ENCODE results near the gene GRM4. TPM values are rescaled to one million over a fixed set of nuclear protein-coding genes. Genes with fewer than 3 reads are reported as not detected.

GRM4 gene
- total and polyA plus RNA-seq, 4 donors, result not detected

- no peak for TF ChIP-seq REST (IDR thresholded peaks at IDR 0.05)
- TF ChIP-seq FOXA2 (IDR thresholded peaks at IDR 0.05), result no peak
- TF ChIP-seq TAF1 (conservative IDR thresholded peaks at IDR 0.05), result no peak
These were observed 141.9 kb downstream of the GRM4 start (continued) for GRCh38 chr6:34003962-34004361.

GRCh38 chr6:34001706-34002621 is 143.9 kb downstream of the GRM4 start:
- no peak for DNase-seq (ENCODE audit: low spot score)
- Histone ChIP-seq H3K27me3 (ENCODE audit: control insufficient read depth in 4 of 4, insufficient read depth in 4 of 4, low read length in 3 of 4) (no peaks in the 10 kb centered on the region), H3K9me3 (ENCODE audit: control insufficient read depth in 4 of 4, low read length in 3 of 4) (no peaks in the 10 kb centered on the region), H3K9ac (ENCODE audit: low read depth in 1 of 2, low read length in 2 of 2) (no peak overlapping the region), H3K27ac (ENCODE audit: low read depth in 1 of 2, low read length in 2 of 2) (no peak overlapping the region), H3K4me3 (ENCODE audit: low read depth in 1 of 3, low read length in 3 of 3) (no peak overlapping the region), H3K36me3 (ENCODE audit: control insufficient read depth in 4 of 4, insufficient read depth in 3 of 4, low read depth in 1 of 4, low read length in 3 of 4) (no peaks in the 10 kb centered on the region), H3K4me1 (ENCODE audit: control insufficient read depth in 4 of 4, insufficient read depth in 4 of 4, low read length in 3 of 4) (no peaks in the 10 kb centered on the region)
- no peak for TF ChIP-seq REST (IDR thresholded peaks at IDR 0.05)
- no peak for TF ChIP-seq RAD21 (IDR thresholded peaks at IDR 0.05)
- no peak for TF ChIP-seq YY1 (IDR thresholded peaks at IDR 0.05)
- TF ChIP-seq SP1 (IDR thresholded peaks at IDR 0.05), result no peak
- no peak for TF ChIP-seq JUND (IDR thresholded peaks at IDR 0.05)
- TF ChIP-seq FOXA2 (IDR thresholded peaks at IDR 0.05), result no peak
- TF ChIP-seq, protein P1, sequence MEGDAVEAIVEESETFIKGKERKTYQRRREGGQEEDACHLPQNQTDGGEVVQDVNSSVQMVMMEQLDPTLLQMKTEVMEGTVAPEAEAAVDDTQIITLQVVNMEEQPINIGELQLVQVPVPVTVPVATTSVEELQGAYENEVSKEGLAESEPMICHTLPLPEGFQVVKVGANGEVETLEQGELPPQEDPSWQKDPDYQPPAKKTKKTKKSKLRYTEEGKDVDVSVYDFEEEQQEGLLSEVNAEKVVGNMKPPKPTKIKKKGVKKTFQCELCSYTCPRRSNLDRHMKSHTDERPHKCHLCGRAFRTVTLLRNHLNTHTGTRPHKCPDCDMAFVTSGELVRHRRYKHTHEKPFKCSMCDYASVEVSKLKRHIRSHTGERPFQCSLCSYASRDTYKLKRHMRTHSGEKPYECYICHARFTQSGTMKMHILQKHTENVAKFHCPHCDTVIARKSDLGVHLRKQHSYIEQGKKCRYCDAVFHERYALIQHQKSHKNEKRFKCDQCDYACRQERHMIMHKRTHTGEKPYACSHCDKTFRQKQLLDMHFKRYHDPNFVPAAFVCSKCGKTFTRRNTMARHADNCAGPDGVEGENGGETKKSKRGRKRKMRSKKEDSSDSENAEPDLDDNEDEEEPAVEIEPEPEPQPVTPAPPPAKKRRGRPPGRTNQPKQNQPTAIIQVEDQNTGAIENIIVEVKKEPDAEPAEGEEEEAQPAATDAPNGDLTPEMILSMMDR (IDR thresholded peaks at IDR 0.05; ENCODE audit: low read depth, low read length, missing input control), result no peak
- TF ChIP-seq, protein P2, sequence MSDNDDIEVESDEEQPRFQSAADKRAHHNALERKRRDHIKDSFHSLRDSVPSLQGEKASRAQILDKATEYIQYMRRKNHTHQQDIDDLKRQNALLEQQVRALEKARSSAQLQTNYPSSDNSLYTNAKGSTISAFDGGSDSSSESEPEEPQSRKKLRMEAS (IDR thresholded peaks at IDR 0.05), result no peak
- no peak for TF ChIP-seq EGR1 (IDR thresholded peaks at IDR 0.05; ENCODE audit: low read depth in 2 of 2)
- no peak for TF ChIP-seq RXRA (IDR thresholded peaks at IDR 0.05)
- no peak for TF ChIP-seq NR2F2 (IDR thresholded peaks at IDR 0.05)
- TF ChIP-seq HNF4A (conservative IDR thresholded peaks at IDR 0.05), result no peak
- no peak for TF ChIP-seq TAF1 (conservative IDR thresholded peaks at IDR 0.05)
- no peak for TF ChIP-seq HNF4G (IDR thresholded peaks at IDR 0.05)
- whole genome bisulfite sequencing, result 79% methylated on average over 41 of the region's 41 CpGs
